ENCODE measurements around the gene FGL2.
"Not testable (repeated sequence)": the region's sequence is repeated elsewhere in the genome, so short reads cannot be mapped to it uniquely, and the experiment has no call there.

FGL2 gene

GRCh38 chr7:77216181-77216845 is 16.7 kb upstream of the FGL2 start:
- no peak for DNase-seq

DNA sequence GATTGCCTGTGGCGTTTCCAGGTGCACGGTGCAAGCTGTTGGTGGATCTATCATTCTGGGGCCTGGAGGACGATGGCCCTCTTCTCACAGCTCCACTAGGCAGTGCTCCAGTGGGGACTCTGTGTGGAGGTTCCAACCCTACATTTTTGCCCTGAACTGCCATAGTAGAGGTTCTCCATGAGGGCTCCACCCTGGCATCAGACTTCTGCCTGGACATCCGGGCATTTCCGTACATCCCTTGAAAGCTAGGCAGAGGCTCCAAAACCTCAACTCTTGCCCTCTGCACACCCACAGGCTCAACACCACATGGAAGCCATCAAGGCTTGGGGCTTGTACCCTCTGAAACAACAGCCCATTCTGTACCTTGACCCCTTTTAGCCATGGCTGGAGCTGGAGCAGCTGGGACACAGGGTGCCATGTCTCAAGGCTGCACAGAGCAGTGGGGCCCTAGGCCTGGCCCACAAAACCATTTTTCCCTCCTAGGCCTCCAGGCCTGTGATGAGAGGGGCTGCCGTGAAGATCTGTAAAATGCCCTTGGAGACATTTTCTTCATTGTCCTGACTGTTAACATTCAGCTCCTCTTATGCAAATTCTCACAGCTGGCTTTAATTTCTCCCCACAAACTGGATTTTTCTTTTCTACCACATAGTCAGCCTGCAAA is 10.0 kb upstream of the FGL2 start:
- no peak for DNase-seq

DNA sequence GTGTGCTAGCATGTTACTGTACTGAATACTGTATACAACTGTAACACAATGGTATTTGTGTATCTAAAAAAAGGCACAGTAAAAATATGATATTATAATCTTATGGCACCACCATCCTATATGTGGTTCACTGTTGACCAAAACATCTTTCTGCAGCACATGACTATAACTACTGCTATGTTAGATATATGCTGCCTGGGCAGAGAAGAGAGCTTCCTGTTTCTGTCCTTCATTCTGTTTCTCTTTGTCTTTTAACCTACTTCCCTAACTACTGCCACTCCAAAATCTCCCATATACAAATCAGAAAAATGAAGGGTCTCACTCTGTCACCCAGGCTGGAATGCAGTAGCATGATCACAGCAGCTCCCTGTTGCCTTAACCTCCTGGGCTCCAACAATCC is 8.8 kb upstream of the FGL2 start:
- no peak for DNase-seq

DNA sequence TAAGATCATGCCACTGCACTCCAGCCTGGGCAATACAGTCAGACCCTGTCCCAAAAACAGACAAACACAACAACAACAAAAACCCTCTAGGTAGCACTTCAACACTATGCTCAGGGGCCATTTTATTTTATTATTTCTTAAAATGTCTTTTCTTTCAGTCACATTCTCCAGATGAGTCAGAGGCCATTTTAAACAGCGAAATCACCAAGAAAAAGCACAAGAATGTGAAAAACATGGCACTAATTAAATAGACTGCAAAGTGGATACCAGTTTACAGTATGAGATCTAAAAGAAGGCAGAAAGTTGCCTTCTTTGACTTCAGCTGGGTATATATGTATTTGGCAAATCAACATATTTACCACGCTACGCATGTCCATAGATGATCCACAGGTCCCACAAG is 6.1 kb upstream of the FGL2 start:
- no peak for DNase-seq

DNA sequence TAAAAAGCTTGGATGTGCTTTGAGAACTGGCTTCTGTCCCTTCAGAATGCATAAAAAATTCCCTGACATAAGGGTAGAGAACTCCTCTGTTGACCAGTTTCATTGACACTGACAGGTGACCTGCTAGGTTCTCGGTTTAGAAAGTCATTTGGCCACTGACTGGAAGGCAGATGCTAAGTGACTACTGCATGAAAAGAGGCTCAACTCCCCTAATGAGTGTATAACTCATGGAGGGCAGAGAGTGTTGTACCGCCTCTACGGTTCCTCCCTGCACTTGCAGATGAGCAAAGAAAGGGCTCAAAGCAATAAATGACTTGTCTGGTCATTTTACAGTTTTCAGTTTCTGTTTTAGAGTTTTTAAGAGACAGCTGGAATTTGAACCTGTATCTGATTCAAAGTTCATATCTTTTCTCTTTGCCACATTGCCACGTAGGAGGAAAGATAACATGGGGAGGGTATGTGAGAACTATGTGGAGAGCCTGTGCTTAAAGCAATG is 2.9 kb upstream of the FGL2 start:
- no peak for DNase-seq

- no peak for DNase-seq
Observed at GRCh38 chr7:77200542-77200941, 923 bp upstream of the FGL2 start.

- DNase-seq = no peak
Observed at GRCh38 chr7:77197141-77197540, 2.5 kb downstream of the FGL2 start.

GRCh38 chr7:77188731-77189437 is 10.7 kb downstream of the FGL2 start:
- peak in 1 of 2 donors; percentile 20 for DNase-seq

DNA sequence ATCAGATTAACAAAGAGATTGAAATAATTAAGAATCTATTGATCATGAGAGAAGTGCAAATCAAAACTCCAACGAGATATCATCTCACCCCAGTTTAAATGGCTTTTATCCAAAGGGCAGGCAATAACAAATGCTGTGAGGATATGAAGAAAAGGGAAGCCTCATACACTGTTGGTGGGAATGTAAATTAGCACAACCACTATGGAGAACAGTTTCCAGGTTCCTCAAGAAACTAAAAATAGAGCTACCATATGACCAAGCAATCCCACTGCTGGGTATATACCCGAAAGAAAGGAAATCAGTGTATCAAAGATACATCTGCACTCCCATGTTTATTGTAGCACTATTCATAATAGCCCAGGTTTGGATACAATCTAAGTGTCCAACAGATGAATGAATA is 13.8 kb downstream of the FGL2 start:
- no peak for DNase-seq

- DNase-seq = no peak
Observed at GRCh38 chr7:77184990-77185389, 14.6 kb downstream of the FGL2 start.

DNA sequence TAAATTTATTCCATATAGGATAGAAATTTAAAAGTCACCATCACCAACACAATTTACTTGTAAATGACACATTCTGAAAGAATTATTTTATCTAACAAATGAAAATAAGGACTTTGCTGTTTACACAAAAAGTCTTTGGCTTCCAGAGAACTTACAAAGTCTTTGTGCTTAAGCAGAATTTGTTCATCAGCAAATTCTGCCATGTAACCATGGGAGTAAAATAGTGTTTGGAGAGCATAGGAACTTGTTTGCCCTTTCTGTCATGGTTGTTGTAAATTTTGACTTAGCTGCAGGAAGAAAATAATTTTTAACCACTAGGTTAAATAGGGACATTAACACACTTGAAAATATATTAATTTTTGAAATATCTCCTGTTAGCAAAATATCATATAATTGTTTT is 15.2 kb downstream of the FGL2 start:
- no peak for DNase-seq

- no peak for DNase-seq
Observed at GRCh38 chr7:77182261-77182660, 17.4 kb downstream of the FGL2 start.

DNA sequence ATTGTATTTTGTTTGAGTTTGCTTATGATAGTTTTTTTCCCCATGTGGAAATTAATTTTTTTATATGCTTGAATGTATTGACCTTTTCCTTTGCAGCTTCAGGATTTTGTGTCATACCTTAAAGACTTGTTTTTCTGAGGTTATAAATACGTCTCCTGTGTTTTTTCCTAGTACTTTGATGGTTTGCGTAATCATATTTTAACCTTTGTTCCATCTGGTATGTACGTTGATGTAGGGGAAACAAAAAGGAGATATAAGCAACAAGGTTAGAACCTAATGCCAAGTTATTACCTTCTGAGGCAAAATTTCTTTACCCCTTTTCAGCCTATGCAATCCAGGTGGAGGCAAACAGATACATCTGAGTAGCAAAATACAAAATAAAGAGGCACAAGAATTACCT is 17.9 kb downstream of the FGL2 start:
- DNase-seq = no peak

GRCh38 chr7:77181015-77181595 is 18.5 kb downstream of the FGL2 start:
- no peak for DNase-seq

- DNase-seq = not testable (repeated sequence)
Observed at GRCh38 chr7:77178024-77178423, 21.6 kb downstream of the FGL2 start.

DNA sequence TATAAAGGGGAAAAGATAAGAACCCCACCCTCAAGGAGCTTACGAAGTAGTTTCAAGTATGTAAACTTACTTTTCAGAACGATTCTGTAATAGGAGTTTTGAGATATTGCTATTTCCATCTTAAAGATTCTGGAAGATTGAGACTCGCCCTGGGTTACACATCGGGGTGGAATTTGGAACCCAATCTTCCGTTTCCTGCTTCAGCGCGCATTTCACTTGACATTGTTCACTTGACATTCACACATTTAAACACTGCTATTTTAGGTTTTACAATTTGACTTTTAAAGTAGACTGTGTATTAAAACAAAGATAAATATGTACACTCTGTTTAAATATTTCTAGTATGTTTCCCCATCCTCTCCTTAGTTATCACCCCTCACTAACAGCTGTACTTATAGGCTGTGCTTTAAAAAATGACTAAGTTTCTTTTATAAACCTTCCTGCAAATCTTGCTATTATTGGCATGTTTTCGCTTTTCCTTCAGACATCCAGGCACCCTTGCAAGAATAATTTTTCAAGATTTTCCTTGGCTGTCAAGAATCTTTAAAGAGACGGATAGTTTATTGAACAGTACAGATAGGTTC is 22.2 kb downstream of the FGL2 start:
- DNase-seq = not testable (repeated sequence)

GRCh38 chr7:77175274-77175800 is 24.3 kb downstream of the FGL2 start:
- DNase-seq = not testable (repeated sequence)

GRCh38 chr7:77174418-77174817 is 25.2 kb downstream of the FGL2 start:
- DNase-seq = not testable (repeated sequence)

GRCh38 chr7:77172437-77173172 is 27.0 kb downstream of the FGL2 start:
- DNase-seq = not testable (repeated sequence)

- DNase-seq = not testable (repeated sequence)
Observed at GRCh38 chr7:77171073-77171472, 28.5 kb downstream of the FGL2 start.

DNA sequence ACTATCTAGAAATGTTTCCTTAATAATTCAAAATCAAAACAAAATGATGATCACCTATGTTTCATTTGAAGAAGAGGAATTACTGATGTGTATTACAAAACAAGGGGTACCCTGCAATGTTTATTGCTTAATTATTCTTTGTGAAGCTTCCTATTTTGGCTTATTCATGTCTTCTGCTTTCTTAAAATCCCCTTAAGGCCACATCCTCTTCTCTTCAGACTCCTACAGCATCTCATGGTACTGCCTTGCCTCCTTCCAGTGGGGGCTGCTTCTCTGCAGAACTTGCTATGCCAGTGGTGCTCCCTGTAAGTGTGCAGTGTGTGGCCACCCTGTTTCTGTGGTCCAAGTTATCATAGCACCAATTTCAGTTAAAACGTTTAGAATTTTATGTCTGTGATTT is 42.2 kb downstream of the FGL2 start:
- peak; percentile 8 to 12 for DNase-seq

DNA sequence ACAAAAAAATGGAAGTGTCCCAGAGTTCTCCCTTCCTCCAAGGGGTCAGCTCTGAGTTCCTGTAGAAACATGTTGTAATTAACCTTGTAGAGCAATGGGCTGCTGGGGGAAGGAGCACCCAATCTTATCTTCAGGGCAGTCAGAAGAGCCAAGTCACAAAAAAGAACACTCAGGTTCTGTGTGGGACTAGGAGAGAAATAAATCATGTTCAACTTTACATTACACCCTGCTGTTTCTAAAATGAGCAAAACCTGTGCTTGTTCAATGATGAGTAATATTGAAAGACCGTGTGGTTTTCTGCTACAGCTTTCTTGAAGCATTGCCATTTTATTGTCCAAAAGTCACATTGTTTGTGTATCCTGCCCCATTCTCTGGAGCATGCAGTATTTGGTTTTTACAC is 42.6 kb downstream of the FGL2 start:
- not testable (repeated sequence) for DNase-seq
